Brain pericyte (primary cell): ENCODE results near the gene SLC12A7.
"Not testable (repeated sequence)": the region's sequence is repeated elsewhere in the genome, so short reads cannot be mapped to it uniquely, and the experiment has no call there.

Experiments
- DNase-seq: peaks from one replicate; pipeline ENCODE4 v3.0.0-alpha.2; 2012; ENCODE audit warnings: low read depth, low spot score

The SLC12A7 gene

GRCh38 chr5:1097381-1097987 is 14.4 kb downstream of the SLC12A7 start:
- no peak for DNase-seq

DNA sequence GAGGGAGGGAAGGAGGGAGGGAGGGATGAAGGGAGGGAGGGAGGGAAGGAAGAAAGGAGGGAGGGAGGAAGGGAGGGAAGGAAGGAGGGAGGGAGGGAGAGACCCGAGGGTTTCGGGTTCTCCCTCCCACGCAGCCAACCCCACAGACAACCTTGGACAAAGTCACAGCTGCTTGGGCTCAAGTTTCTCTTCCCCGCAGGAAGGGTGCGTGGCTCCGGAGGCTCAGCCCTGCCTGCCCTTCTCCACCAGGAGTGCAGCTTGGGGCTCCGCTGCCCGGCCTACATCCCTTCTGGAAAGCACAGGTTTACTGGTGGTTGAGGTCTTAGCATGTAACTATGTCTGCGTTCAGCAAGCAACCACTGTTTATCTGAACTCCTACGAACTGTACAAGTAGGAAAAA is 15.0 kb downstream of the SLC12A7 start:
- no peak for DNase-seq

- no peak for DNase-seq
These were observed 15.9 kb downstream of the SLC12A7 start for GRCh38 chr5:1095990-1096363.

DNA sequence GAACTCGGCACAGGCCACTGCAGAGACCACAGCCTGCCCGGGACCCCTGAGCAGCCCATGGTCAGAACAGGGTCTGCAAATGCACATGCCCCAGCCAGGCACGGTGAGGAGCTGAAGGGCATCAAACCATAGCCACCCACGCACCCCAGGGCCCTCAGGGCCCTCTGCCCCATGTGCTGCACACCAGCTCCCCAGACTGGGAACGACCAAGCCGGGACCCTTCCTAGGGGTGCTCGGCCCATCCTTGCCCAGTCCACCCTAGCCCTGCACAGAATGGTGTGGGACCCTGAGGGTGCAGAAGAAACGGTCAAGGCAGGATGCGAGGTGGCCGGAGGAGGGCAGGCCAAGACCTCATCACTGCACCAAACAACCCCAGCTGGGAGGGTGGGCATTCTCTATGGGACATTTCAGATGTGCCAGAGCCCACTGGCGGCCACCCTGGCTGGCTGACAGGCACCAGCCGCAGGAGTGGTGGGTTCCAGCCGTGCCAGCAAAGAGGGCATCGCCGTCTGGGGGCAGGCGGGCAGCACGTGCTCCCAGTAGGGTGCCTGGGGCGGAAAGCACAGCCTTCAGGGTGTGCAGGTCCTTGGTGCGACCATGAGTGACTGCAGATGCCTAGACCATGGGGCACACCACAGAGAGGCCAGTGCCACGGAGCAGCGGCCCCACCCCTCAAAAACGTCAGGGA is 16.4 kb downstream of the SLC12A7 start:
- no peak for DNase-seq

GRCh38 chr5:1094670-1095190 is 17.1 kb downstream of the SLC12A7 start:
- DNase-seq = no peak

DNA sequence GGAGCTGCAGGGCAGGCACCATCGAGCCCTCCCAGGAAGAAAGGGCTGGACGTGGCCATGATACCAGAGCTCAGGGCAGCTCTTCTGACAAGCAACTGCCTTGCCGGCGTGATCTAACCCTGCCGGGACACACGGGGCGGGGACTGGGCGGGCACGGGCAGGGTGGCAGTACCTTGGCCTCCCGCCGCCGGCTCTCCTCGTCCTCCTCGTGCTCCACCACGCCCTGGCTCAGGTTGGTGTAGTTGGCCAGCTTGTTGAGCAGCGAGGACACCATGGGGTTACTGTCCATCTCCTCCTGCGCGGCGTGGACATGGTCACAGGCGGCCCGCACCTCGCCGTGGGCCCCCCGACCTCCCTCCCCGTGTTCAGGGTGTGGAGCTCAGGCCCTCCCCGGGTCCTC is 18.5 kb downstream of the SLC12A7 start:
- no peak for DNase-seq

- DNase-seq = no peak
These were observed 19.7 kb downstream of the SLC12A7 start for GRCh38 chr5:1092122-1092521.

DNA sequence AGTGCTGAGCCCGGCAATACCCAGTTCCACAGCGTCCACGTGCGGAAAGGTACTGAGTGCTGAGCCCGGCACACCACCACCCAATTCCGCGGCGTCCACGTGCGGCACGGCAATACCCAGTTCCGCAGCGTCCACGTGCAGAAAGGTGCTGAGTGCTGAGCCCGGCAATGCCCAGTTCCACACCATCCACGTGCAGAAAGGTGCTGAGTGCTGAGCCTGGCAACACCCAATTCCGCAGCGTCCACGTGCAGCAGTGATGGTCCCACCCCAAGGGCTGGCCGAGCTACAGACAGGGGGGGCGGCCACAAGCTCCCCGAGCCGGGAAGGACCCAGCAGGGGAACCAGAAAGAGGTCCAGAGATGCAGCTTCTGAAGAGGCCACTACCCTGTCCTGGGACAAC is 20.2 kb downstream of the SLC12A7 start:
- DNase-seq = no peak

GRCh38 chr5:1090538-1090937 is 21.3 kb downstream of the SLC12A7 start:
- no peak for DNase-seq

DNA sequence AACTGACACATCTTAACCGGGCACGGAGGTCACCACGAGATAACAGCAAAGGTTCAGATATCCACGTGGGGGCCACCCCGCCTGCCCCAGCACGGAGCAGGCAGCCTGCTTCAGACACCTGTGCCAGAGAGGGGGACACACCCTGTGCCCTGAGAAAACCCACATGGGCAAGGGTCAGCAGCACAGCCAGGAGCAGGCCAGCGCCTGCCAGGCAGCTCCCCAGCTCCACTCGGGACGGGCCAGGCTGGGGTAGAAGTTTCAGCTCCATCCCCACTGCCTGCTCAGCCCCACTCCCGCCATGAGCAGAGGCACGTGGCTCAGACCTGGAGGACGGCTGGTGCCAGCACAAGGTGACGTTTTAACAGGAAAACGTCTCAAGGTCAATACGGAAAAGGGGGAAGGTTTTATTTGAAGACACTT is 22.2 kb downstream of the SLC12A7 start:
- DNase-seq = no peak

DNA sequence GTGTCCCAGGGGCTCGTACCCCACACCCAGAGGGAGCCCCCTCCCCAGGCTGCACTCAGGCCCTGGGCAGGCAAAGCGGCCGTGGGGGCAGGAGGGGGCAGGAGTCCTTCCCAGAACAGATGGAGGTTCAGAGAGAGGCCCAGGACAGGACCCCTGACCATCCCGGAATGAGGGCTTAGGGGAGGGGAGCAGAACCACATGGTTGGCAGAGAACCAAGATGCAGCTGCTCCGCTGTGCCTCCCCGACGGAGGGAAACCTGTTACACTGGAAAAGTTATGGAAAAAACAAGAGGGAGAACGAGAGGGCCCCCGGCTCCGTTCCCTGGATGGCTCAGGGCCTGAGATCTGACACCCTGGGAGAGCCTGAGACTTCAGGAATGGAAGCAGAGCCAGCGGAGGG is 22.7 kb downstream of the SLC12A7 start:
- DNase-seq = no peak

DNA sequence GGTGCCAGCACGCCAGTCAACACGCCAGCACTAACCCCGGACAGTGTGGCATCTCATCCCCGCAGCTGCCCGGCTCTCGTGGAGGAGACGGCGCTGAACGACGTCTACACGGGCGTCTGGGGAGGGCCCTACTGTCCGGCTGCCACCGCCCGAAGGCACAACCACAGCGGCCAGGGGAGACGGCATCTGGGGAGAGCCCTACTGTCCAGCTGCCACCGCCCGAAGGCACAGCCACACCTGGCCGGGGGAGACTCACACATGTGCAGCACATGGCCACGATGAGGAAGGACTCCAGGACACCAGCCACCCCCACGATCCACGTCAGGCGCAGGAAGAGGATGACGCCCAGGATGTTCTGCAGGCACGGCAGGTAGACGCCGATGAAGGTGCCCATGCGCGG is 23.1 kb downstream of the SLC12A7 start:
- DNase-seq = no peak

GRCh38 chr5:1088031-1088430 is 23.8 kb downstream of the SLC12A7 start:
- DNase-seq = no peak

DNA sequence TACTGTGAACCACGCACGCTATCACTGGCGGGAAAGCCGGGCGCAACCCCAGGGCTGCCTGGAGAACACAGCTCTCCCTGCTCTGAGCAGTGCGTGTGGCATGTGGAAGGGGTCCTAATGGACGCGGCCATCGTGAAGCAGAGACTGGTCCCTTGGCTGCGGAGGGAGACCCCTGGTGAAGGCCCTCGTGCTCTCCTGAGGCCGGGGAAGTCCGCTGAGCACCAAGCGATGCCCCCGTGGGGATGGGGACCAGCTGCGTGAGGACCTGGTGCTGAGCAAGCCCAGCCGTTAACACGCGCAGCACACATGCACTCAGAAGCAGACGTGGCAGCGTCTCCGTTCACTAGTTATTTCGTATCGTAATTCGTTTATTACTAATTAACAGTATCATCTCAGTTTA is 24.4 kb downstream of the SLC12A7 start:
- no peak for DNase-seq

DNA sequence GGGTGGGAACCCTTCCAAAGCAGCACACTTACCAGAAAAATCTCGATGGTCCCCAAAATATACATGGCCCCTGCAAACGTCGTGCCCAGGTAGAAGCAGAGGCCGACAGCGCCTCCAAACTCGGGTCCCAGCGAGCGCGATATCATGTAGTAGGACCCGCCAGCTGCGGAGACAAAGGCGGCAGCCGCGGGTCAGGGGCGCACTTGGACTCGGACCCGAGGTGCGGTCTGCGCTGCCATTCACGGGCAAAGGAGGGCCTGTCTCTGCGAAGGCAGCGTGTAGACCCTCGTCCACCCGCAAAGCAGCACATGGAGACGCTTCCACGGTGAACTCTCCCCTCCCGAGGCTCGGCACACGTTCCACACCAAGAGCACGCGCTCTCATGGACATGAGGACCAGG is 25.0 kb downstream of the SLC12A7 start:
- DNase-seq = no peak

DNA sequence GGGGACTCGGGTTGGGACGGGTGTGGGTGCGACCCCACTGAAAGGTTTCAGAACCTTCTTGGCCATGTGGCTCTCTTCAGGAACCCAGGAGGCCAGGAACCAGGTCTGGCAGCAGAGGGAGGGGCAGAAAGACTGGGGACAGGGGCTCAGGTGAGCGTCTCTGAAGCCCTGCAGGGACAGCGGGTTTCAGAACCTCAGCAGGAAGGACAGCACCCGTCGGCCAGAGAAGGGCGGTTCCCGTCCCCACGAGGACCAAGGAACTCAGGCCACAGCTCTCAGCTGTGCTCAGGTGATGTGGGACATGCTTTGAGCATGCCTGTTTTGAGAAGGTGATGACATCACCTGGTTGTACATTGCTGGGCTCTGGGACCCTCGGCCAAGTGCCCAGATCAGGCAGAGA is 25.7 kb downstream of the SLC12A7 start:
- DNase-seq = no peak

DNA sequence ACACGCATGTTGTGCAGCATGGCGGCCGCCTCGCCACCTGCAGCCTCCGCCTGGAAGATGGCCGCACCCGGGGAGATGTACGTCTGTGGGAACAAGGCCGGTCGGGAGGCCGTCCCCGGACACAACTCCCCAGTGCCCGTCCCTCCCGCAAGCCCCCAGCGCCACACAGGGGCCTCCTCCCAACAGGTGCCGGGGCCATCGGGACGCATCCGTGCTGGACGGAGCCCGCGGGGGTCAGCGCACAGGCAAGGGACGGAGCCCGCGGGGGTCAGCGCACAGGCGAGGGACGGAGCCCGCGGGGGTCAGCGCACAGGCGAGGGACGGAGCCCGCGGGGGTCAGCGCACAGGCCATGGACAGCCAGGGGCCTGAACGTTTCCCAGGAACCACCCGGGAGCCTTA is 26.5 kb downstream of the SLC12A7 start:
- DNase-seq = no peak

GRCh38 chr5:1083823-1084605 is 27.8 kb downstream of the SLC12A7 start:
- no peak for DNase-seq

GRCh38 chr5:1083026-1083425 is 28.8 kb downstream of the SLC12A7 start:
- not testable (repeated sequence) for DNase-seq

DNA sequence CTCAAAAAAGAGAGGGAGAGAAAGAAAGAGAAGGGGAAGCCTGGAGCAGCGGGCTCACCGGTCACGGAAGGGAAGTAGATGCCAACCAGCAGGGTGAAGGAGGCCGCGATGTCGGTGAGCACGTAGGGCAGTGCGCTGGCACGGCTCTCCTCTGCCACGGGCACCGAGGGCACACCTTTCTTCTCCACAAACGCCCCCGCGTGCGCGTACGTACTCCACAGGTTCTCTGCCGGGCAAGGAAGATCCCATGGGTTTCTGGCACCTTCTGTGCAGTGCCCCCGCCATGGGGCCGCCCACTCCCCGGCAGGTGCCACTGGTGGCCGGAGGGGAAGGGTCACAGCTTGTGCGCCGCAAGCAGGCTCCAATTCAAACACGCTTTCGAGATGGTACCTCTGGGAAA is 30.3 kb downstream of the SLC12A7 start:
- no peak for DNase-seq

DNA sequence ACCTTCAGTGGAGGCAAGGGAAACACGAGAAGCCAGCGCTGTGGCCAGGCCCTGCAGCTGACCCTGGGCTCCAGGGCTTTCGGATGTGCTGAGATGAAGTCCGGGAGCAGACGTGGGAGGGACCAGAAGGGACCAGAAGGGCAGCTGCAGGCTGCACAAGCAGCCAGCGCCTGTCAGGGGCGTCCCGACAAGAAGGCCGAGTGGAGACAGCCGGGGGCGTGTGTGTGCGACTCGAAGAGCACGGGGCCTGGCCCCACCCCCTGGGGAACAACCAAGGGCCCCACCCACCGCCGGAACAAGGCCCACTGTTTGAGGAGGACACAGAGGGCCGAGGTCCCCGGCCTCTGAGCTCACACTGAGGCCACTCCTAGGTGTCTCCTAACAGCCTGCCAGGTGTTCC is 31.4 kb downstream of the SLC12A7 start:
- DNase-seq = no peak

GRCh38 chr5:1079961-1080360 is 31.9 kb downstream of the SLC12A7 start:
- no peak for DNase-seq

- DNase-seq = no peak
These were observed 32.4 kb downstream of the SLC12A7 start for GRCh38 chr5:1079486-1079885.
